ENCODE measurements around the gene TOGARAM1.

The TOGARAM1 gene

DNA sequence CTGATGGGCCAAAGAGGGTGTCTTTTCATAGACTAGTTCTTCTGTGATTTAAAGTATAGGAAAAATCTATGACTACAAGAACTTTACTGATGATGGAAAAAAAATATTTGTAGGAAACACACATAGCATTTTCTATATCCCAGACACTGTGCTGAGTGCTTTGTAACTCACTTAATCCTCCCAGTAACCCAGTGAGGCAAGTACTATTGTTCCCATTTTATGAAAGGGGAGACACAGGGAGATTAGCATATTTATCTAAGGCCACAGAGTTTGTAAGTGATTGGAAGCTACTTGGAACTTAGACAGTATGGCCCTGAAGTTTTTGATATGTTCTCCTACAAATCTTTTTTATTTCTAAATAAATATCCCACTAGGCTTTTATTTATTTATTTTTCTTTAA lies 141.8 kb downstream of the TOGARAM1 start:
- no peak for DNase-seq

GRCh38 chr14:45104561-45104960 lies 142.6 kb downstream of the TOGARAM1 start:
- DNase-seq, result no peak

DNA sequence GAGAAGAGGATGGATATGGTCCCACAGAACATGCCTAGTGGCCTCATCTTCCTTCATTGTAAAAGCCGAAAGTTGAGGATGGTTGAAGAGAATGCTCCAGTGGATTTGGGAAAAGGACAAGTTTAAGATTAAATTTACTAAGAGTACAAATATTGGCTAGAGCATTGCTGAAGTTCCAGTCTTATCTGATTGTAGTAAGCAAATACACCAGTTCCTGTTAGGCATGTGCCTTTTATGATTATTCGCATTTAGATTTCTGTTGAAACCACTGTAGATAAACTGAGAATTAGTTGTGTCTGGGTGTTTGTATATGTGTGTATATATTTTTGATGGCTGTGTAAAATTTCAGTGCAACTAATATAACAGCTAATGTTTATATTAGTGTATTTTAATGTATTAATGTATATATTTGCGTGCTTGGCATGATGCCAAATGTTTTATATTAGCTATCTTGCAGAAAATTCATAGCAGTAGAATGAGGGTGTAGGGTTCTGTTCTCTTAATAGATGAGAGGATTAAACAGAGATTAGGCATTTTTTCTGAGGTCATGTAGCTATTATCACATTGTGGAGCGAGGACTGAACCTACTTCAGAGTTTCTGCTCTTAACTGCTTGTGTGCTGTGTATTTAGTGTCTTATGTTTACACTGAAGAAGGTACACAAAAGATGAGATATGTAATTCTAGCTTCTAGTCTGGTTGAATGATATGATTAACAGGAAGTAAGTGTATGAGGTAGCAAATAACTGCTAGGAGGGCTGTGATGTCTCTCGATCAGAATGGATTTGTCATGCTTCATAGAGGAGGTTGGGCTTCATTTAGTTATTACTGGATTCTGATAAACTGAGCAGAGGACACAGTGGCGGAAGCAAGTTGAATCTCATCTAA lies 151.1 kb downstream of the TOGARAM1 start:
- DNase-seq, result no peak

GRCh38 chr14:45114327-45114726 lies 152.3 kb downstream of the TOGARAM1 start:
- DNase-seq, result no peak

- DNase-seq, result no peak
Measured at GRCh38 chr14:45118594-45118993, 156.6 kb downstream of the TOGARAM1 start.

GRCh38 chr14:45120096-45120495 lies 158.1 kb downstream of the TOGARAM1 start:
- no peak for DNase-seq

DNA sequence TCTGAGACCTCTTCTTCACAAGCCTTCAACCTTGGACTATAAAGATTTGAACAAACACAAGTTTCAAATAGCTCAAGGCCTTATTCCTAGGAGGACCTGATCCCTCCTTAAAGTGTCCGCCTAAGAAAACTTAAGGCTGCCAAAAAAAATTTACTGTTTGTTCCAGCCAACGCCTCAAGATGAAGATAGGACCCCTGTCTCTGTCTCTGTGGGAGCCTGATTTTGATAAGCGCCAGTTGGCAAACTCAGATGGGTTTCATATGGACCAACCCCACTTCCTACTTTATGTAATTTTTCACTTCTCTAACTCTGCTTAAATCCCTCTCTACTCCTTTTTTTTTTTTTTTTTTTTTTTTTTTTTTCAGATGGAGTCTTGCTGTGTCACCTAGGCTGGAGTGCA lies 161.3 kb downstream of the TOGARAM1 start:
- no peak for DNase-seq

All from NCI-H1930 (cell line).